ENCODE measurements around the gene HOXA13.

DNA sequence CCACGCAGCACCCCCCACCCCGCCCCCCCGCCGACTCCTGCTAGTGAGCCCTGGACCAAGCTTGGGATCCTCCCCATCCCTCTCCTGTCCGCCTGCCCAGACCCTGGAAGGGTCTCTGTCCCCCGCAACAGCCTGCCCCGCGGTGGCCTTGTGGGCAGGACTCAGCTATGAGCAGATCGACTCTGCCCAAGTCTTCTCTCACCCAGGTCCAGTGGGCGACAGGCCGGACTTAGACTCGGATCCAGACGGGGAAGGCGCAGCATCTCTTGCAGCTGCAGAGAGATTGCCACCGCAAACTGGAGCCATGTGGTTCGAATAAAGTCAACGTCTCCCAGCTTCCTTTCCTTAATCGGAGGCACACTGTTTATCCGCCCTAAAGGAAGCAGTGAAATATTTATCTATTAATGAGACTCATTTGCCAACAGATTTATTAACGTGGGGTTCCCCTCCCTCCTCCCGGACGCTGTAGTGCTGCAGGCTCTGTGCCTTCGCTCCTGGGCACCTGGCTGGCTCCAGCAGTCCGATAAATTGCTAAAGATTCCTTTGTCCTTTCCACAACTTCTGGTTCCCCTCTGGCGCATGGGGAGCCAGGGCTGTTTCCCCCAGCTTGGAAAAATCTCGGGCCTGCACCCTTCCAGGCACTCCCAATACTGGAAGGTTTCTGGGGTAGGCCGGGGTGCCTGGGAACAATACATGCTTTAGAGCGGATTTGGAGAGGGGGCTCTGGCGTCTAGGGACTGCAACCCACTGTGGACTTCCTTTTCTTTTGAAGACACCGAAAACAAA lies 42.8 kb downstream of the HOXA13 start:
- TF ChIP-seq, protein P1, sequence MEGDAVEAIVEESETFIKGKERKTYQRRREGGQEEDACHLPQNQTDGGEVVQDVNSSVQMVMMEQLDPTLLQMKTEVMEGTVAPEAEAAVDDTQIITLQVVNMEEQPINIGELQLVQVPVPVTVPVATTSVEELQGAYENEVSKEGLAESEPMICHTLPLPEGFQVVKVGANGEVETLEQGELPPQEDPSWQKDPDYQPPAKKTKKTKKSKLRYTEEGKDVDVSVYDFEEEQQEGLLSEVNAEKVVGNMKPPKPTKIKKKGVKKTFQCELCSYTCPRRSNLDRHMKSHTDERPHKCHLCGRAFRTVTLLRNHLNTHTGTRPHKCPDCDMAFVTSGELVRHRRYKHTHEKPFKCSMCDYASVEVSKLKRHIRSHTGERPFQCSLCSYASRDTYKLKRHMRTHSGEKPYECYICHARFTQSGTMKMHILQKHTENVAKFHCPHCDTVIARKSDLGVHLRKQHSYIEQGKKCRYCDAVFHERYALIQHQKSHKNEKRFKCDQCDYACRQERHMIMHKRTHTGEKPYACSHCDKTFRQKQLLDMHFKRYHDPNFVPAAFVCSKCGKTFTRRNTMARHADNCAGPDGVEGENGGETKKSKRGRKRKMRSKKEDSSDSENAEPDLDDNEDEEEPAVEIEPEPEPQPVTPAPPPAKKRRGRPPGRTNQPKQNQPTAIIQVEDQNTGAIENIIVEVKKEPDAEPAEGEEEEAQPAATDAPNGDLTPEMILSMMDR (IDR thresholded peaks at IDR 0.05), result no peak
- no peak for TF ChIP-seq POLR2AphosphoS5 (IDR thresholded peaks at IDR 0.05)
- TF ChIP-seq POLR2A (IDR thresholded peaks at IDR 0.05), result no peak
- no peak for TF ChIP-seq EP300 (IDR thresholded peaks at IDR 0.05)

All from upper lobe of left lung (tissue), 4 donors.